NB4 (cell line): Measurements from ENCODE around the gene SIN3A.

Source experiments
- POLR2A ChIP-seq: IDR thresholded peaks from 2 replicates; pipeline ENCODE4 v1.6.1; 2011; ENCODE audit warnings: mild to moderate bottlenecking; ENCODE audit not compliant: insufficient read length; ENCODE audit errors: extremely low read depth
- TF ChIP-seq, protein P1 (sequence below): IDR thresholded peaks from one replicate; pipeline ENCODE4 v1.5.1; 2012; ENCODE audit warnings: low read depth, low read length
- TF ChIP-seq, protein P2 (sequence below): IDR thresholded peaks from 2 replicates; pipeline ENCODE4 v1.6.1; 2011; ENCODE audit warnings: low read depth, low read length

DNA sequence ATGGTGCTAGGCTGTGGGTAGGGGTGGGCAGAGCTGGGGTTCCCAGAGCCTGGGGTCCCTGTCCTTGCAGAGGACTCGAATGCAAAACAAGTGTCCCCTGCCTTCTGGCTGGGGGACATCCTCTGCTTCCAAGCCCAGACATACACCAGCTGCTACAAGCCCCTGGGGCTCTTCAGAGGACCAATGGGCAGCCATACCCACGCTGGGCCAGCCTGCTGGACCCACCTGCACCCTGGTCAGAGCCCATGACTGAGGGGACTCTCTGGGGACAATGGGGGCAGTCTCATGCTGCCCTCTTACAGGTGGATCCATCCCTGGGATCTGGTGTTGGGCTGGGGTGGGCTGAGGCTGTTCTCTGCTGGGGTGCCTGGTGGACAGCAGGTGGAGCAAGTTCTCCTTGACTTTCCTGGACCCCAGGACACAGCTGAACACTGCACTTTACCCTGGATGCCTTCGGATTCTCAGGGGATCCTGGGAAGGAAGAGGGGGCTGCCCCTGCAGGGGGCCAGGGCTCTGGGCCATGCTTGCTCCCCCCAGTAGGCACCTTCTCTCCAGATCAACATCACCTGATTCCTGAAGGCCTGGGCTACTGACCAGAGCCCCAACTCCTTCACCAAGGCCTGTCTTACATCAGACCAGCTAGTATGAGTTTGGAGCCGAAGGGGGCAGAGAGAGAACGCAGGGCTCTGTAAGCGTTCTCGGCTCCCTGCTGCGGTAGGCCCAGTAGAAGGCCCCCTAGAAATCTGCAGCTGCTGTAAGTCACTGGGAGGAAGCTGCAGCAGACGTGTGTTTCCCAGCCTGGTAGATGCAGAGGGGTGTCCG, 122.8 kb downstream of the SIN3A start:
- TF ChIP-seq, protein P1, sequence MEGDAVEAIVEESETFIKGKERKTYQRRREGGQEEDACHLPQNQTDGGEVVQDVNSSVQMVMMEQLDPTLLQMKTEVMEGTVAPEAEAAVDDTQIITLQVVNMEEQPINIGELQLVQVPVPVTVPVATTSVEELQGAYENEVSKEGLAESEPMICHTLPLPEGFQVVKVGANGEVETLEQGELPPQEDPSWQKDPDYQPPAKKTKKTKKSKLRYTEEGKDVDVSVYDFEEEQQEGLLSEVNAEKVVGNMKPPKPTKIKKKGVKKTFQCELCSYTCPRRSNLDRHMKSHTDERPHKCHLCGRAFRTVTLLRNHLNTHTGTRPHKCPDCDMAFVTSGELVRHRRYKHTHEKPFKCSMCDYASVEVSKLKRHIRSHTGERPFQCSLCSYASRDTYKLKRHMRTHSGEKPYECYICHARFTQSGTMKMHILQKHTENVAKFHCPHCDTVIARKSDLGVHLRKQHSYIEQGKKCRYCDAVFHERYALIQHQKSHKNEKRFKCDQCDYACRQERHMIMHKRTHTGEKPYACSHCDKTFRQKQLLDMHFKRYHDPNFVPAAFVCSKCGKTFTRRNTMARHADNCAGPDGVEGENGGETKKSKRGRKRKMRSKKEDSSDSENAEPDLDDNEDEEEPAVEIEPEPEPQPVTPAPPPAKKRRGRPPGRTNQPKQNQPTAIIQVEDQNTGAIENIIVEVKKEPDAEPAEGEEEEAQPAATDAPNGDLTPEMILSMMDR: peak; percentile 8
- no peak for TF ChIP-seq POLR2A
- TF ChIP-seq, protein P2, sequence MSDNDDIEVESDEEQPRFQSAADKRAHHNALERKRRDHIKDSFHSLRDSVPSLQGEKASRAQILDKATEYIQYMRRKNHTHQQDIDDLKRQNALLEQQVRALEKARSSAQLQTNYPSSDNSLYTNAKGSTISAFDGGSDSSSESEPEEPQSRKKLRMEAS: no peak
